ENCODE measurements around the gene LRCH2. TPM values are rescaled to one million over a fixed set of nuclear protein-coding genes. Genes with fewer than 3 reads are reported as not detected.

The LRCH2 gene, protein sequence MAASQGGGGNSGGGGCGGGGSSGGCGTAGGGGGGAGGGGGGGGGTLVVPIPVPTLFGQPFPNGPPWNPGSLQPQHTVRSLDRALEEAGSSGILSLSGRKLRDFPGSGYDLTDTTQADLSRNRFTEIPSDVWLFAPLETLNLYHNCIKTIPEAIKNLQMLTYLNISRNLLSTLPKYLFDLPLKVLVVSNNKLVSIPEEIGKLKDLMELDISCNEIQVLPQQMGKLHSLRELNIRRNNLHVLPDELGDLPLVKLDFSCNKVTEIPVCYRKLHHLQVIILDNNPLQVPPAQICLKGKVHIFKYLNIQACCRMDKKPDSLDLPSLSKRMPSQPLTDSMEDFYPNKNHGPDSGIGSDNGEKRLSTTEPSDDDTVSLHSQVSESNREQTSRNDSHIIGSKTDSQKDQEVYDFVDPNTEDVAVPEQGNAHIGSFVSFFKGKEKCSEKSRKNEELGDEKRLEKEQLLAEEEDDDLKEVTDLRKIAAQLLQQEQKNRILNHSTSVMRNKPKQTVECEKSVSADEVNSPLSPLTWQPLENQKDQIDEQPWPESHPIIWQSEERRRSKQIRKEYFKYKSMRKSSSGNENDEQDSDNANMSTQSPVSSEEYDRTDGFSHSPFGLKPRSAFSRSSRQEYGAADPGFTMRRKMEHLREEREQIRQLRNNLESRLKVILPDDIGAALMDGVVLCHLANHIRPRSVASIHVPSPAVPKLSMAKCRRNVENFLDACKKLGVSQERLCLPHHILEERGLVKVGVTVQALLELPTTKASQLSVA
- total RNA-seq, result 2.4 TPM
- polyA plus RNA-seq (ENCODE audit: insufficient read depth, low read depth, low replicate concordance), result 0.86 TPM
- long read RNA-seq, donor 1, result 0 reads
- long read RNA-seq, donor 2, result 0 reads
- long read RNA-seq, donor 3, result 0 reads
- long read RNA-seq, donor 4, full-length matches to known transcripts, result 4 of 4 reads
- long read RNA-seq, donor 4, partial matches to known transcripts, result 0 of 4 reads
- long read RNA-seq, donor 4, other reads (novel, unspliced or antisense), result 0 of 4 reads
- long read RNA-seq, donor 5, result 0 reads
- long read RNA-seq, donor 6, result 0 reads
- long read RNA-seq, donor 7, full-length matches to known transcripts, result 1 of 1 reads
- long read RNA-seq, donor 7, partial matches to known transcripts, result 0 of 1 reads
- long read RNA-seq, donor 7, other reads (novel, unspliced or antisense), result 0 of 1 reads
- long read RNA-seq, donor 8, result 0 reads
- long read RNA-seq, donor 9, full-length matches to known transcripts, result 1 of 1 reads
- long read RNA-seq, donor 9, partial matches to known transcripts, result 0 of 1 reads
- long read RNA-seq, donor 9, other reads (novel, unspliced or antisense), result 0 of 1 reads
- long read RNA-seq, donor 10, partial matches to known transcripts, result 8 of 8 reads
- long read RNA-seq, donor 10, other reads (novel, unspliced or antisense), result 0 of 8 reads

DNA sequence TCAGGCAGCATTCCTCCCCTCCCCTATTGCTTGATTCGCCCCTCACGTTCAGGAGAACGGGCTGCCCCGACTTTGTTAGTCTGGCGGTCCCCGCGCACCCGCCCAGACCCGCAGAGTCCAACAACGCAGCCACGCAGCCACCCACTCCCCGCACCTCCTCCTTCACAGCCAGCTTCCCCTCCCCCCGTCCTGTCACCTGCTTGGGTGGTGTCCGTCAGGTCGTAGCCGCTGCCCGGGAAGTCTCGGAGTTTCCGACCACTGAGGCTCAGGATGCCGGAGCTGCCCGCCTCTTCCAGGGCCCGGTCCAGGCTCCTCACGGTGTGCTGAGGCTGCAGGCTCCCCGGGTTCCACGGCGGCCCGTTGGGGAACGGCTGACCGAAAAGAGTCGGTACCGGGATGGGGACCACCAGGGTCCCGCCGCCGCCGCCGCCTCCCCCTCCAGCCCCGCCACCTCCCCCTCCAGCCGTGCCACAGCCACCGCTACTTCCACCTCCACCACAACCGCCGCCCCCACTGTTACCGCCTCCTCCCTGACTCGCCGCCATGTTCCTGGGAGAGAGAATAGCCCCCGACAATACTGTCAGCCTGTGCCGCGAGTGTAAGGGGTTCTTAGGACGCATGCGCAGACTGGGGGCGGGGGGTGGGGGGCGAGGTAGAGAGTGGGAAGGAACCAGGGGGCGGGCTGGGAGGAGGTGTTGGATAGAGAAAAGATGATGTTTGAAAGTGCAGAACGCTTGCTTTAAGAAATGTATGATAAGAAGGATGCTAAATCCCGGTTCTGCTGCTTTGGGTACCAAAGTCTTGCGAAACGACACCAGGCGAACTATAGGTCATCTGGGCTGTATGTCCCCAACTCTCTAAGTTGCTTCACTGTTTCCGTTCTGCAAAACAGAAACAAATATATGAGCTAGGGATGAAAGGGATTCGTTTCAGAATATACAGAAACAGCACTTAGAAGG, at the start of gene LRCH2:
TSS of gene LRCH2 (minus strand) at position 600 of the 959 bp plus-strand sequence. CDS start at position 545, 55 bp downstream.
- no peak within 1 kb of the TSS for H3K27ac ChIP-seq (ENCODE audit: low read depth in 2 of 2, low read length in 2 of 2)
- H3K9me3 ChIP-seq (ENCODE audit: control insufficient read depth in 2 of 3, insufficient read depth in 1 of 3, low read length in 3 of 3), result no peaks in the 10 kb centered on the region
- intact Hi-C loops (cut with DNase I), result no loop called here
- H3K36me3 ChIP-seq (ENCODE audit: control insufficient read depth in 2 of 3, insufficient read depth in 3 of 3, low read length in 3 of 3), result no peaks in the 10 kb centered on the region
- peak within 1 kb of the TSS in 2 of 3 donors; percentile 32 to 81 for H3K9ac ChIP-seq (ENCODE audit: low read length in 3 of 3)
- TF ChIP-seq, protein P1, sequence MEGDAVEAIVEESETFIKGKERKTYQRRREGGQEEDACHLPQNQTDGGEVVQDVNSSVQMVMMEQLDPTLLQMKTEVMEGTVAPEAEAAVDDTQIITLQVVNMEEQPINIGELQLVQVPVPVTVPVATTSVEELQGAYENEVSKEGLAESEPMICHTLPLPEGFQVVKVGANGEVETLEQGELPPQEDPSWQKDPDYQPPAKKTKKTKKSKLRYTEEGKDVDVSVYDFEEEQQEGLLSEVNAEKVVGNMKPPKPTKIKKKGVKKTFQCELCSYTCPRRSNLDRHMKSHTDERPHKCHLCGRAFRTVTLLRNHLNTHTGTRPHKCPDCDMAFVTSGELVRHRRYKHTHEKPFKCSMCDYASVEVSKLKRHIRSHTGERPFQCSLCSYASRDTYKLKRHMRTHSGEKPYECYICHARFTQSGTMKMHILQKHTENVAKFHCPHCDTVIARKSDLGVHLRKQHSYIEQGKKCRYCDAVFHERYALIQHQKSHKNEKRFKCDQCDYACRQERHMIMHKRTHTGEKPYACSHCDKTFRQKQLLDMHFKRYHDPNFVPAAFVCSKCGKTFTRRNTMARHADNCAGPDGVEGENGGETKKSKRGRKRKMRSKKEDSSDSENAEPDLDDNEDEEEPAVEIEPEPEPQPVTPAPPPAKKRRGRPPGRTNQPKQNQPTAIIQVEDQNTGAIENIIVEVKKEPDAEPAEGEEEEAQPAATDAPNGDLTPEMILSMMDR (IDR thresholded peaks at IDR 0.05; ENCODE audit: borderline replicate concordance, extremely low read depth, insufficient read depth), result no peak
- H3K4me3 ChIP-seq (ENCODE audit: low read length in 3 of 3), result peak within 1 kb of the TSS; percentile 65 to 83 (median 66)
- H3K27me3 ChIP-seq (ENCODE audit: control insufficient read depth, insufficient read depth, low read length), result peaks cover 4% of the 10 kb centered on the region
- no peaks in the 10 kb centered on the region for H3K4me1 ChIP-seq (ENCODE audit: control insufficient read depth in 2 of 3, insufficient read depth in 2 of 3, low read depth in 1 of 3, low read length in 3 of 3)
- DNase-seq (peak; percentile 44 to 88 (median 74)), FAIRE-seq (no peak)

DNA sequence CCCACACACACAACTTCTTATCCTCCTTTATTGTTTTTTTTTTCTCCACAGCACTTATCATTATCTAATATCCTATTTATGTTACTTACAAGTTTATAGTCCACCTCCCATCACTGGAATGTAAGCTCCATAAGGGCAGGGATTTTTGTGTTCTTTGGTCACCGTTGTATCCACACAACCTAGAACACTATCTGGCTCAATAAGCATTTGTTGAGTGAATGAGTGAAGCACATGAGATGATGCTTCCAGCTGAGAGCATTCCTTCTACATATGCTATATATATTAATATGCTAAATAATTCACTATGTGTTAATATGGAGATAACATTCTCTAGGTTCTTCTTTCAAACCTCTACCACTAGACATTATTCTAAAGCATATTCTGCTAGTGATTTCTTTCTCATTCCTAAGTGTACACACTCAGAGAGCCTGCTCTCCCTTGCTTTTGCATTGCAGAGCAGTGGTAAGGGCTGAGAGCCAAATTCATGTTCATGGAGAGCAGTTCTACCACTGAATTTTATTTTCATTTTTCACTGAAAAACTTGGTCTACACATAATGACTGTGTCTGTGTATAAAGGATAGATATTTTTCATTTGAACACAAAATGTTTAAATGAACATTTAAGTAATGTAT, 35.3 kb upstream of the LRCH2 start:
- TF ChIP-seq, protein P1 (IDR thresholded peaks at IDR 0.05; ENCODE audit: borderline replicate concordance, extremely low read depth, insufficient read depth), result no peak
- DNase-seq (no peak), FAIRE-seq (no peak)
- no peaks in the 10 kb centered on the region for H3K4me1 ChIP-seq (ENCODE audit: control insufficient read depth in 2 of 3, insufficient read depth in 2 of 3, low read depth in 1 of 3, low read length in 3 of 3)
- H3K27me3 ChIP-seq (ENCODE audit: control insufficient read depth, insufficient read depth, low read length), result peaks cover 4% of the 10 kb centered on the region
- no peak overlapping the region for H3K4me3 ChIP-seq (ENCODE audit: low read length in 3 of 3)
- no peak overlapping the region for H3K9ac ChIP-seq (ENCODE audit: low read length in 3 of 3)
- H3K36me3 ChIP-seq (ENCODE audit: control insufficient read depth in 2 of 3, insufficient read depth in 3 of 3, low read length in 3 of 3), result no peaks in the 10 kb centered on the region
- intact Hi-C loops (cut with DNase I), result no loop called here
- no peak overlapping the region for H3K27ac ChIP-seq (ENCODE audit: low read depth in 2 of 2, low read length in 2 of 2)
- no peaks in the 10 kb centered on the region for H3K9me3 ChIP-seq (ENCODE audit: control insufficient read depth in 2 of 3, insufficient read depth in 1 of 3, low read length in 3 of 3)
